GM21786 (cell line): ENCODE results near the gene SLC26A11.
A peak's percentile ranks its signal among the peaks of the same experiment; 100 is the strongest.
"Not testable (repeated sequence)": the region's sequence is repeated elsewhere in the genome, so short reads cannot be mapped to it uniquely, and the experiment has no call there.

Experiments
- ATAC-seq: cut with Tn5 transposase; IDR thresholded peaks from one replicate; pipeline ENCODE4 v1.9.1; 2021; ENCODE audit not compliant: unreplicated experiment

The SLC26A11 gene

GRCh38 chr17:80243526-80244433 is 23.6 kb downstream of the SLC26A11 start:
- ATAC-seq: no peak

DNA sequence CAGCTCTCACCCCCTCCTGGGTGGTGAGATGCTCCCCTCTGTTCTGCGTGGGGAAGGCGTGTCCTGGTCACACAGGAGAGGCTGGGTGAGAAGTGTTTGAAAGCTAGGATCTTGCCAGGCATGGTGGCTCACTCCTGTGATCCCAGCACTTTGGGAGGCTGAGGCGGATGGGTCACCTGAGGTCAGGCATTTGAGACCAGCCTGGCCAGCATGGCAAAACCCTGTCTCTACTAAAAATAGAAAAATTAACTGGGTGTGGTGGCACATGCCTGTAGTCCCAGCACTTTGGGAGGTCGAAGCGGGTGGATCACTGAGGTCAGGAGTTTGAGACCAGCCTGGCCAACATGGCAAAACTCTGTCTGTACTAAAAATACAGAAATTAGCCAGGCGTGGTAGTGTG is 24.2 kb downstream of the SLC26A11 start:
- ATAC-seq: not testable (repeated sequence)

DNA sequence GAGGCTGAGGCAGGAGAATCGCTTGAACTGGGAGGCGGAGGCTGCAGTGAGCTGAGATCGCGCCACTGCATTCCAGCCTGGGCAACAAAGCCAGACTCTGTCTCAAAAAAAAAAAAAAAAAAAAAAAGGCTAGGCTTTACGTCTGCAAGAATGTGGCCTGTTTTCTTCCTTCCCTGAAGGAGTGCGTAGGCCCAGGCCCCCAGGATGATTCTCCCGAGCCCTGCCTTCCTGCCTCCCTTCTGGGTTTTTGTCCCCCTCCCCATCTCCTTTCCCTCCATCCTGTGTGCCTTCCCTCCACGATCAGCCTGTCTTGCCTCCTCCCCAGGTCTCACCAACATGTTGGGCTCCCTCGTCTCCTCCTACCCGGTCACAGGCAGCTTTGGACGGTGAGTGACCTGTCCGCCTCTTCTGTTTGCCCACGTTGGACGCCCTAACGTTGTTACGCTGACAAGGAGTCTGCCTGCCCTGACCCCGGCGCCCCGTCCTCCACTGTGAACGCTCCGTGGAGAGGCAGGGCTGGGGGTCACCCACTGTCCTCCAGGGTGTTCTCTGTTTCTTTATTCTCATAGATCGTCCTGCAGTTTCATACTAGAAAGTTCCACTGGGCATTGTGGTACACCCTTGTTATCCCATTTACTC is 24.8 kb downstream of the SLC26A11 start:
- no peak for ATAC-seq

DNA sequence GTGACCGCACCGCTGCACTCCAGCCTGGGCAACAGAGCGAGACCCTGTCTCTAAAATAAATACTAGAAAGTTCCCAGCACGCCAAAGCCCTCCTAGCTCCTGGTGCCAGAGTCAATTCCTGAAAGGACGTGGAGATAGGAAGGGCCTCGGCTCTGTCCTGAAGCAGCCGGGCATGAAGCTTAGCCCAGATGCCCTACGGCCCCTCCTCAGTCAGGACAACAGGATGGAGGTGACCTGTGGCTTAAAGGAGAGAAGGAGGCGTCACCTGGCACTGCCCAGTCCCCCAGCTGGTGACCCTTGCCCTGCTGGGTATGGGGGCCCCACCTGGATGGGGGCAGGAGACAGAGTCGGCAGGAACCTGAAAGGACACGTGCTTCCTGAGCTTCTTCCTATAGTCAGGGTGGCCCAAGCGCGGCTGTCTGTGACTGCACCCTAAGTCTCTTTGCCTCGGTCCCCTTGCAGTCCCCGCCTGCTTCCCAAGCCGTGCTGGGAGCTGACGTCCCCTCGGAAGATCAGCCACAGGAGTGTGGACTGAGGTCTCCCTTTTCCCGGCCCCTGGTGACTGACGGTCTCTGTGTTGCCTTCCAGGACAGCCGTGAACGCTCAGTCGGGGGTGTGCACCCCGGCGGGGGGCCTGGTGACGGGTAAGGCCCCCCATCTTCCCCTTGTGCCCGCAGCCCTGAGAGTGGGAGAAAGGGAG is 25.5 kb downstream of the SLC26A11 start:
- ATAC-seq: no peak

GRCh38 chr17:80246266-80246681 is 26.0 kb downstream of the SLC26A11 start:
- no peak for ATAC-seq

- no peak for ATAC-seq
Observed at GRCh38 chr17:80246726-80247125, 26.5 kb downstream of the SLC26A11 start.

DNA sequence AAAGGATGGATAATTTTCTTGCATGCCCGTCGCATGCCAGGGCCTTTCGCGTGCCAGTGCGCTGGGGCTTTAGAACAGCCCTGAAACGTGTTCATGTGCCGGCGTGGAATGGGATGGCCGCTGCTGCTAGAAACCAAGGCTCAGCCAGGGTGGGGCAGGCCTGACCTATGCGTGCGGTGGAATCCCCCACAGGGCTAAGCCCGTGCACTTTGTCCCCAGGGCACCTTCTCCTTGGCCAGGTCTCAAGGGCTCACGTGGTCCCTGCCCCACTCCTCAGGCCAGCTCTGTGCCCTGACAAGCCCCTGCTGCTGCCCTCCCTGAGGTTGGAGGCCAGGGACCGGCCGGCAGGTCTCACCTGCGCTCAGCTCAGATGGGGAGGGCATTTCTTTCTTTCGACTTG is 27.3 kb downstream of the SLC26A11 start:
- ATAC-seq: no peak

GRCh38 chr17:80248001-80248893 is 28.0 kb downstream of the SLC26A11 start:
- ATAC-seq: no peak

DNA sequence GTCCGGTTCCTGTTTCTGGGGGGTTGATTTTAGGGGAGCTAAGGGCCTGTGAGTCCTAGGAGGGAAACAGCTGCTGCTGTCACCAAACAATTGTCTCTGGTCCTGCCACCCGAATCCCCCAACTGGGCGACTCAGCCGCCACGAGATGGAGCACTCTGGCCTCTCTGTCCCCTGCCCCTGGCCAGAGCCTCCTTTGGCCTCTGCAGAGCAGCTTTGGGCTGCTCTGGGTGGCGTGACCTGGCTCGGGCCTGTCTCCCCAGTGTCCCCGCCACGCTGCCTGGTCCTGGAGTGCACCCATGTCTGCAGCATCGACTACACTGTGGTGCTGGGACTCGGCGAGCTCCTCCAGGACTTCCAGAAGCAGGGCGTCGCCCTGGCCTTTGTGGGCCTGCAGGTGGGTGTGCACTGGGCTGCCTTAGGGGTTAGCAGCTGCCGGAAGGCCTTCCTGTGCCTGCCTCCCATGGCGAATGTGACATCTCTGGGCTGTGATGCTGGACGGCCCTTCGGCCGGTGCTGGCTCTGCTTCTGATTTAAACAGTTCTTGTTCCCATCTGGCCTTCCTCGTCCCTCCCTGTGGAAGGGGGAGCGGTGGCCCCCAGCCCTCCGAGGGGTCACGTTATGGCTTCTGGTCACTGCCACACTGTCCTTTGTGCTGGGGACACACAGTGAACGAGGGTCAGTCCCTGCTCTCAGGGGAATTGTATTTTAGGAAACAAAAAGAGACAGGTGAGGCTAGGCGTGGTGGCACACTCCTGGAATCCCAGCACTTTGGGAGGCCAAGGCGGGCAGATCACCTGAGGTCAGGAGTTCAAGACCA is 28.9 kb downstream of the SLC26A11 start:
- ATAC-seq: no peak

- ATAC-seq: no peak
Observed at GRCh38 chr17:80251966-80252365, 31.7 kb downstream of the SLC26A11 start.

- no peak for ATAC-seq
Observed at GRCh38 chr17:80252871-80253270, 32.6 kb downstream of the SLC26A11 start.

- ATAC-seq: no peak
Observed at GRCh38 chr17:80253631-80254395, 33.6 kb downstream of the SLC26A11 start.

- peak; percentile 45 for ATAC-seq
Observed at GRCh38 chr17:80254396-80255251, 34.4 kb downstream of the SLC26A11 start.

DNA sequence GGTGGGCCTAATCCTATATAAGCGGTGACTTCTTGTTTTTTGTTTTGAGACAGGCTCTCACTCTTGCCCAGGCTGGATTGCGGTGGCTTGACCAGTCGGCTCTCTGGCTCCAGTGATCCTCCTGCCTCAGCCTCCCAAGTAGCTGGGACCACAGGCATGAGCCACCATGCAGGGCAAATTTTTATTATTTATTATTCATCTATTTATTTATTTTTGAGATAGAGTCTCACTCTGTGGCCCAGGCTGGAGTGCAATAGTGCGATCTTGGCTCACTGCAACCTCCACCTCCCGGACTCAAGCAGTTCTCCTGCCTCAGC is 35.8 kb downstream of the SLC26A11 start:
- ATAC-seq: no peak

DNA sequence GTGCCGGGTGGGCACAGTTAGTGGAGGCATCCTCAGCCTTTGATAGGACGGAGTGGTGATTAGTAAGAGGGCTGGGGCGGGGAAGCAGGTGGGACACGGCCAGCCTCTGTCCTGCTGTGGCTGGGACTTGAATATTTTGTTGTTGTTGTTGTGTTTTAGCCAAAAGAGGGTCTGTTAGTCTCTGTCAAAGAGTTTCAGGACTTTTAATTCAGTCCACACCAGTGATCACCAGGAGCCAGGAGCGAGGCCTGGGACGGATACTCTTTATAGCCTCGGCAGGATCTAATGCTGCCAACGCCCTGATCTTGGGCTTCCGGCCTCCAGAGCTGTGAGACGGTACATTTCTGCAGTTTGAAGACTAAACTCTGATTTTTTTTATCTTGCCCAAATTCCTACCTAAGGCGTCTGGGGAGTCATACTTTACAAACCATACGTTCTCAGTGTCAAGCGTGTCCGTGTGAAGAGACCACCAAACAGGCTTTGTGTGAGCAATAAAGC is 37.5 kb downstream of the SLC26A11 start:
- no peak for ATAC-seq

DNA sequence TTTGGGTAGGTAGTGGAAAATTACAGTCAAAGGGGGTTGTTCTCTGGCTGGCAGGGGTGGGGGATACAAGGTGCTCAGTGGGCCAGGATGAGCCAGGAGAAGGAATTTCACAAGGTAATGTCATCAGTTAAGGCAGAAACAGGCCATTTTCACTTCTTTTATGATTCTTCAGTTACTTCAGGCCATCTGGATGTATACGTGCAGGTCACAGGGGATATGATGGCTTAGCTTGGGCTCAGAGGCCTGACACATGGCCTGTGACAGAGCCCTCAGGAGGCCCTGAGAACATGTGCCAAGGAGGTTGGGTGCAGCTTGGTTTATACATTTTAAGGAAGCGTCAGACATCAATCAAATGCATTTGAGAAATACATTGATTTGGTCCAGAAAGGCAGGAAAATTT is 38.1 kb downstream of the SLC26A11 start:
- not testable (repeated sequence) for ATAC-seq

DNA sequence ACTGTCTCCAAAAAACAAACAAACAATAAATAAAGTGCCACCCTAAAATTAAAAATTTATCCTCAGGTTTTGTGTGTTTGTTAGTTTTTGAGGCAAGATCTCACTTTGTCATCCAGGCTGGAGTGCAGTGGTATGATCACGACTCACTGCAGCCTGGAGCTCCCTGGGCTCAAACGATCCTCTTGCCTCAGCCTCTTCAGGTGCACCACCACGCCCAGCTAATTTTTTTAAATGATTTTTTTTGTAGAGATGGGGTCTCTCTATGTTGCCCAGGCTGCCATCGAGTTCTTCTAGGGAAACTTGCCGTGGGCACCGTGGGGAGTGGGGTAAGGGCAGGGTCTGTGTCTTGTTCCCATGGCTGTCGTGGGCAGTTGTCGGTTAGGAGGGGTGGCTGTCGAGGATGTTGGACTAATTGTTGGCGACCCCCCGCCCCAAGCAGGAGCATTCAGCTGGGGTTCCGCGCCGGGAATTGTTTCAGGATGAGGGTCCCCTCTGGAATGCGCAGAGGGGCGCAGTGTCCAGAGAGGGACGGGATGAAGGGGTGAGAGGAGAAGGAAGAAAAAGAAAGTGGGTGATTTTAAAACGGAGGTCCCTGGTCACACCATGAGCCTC is 39.3 kb downstream of the SLC26A11 start:
- ATAC-seq: no peak

DNA sequence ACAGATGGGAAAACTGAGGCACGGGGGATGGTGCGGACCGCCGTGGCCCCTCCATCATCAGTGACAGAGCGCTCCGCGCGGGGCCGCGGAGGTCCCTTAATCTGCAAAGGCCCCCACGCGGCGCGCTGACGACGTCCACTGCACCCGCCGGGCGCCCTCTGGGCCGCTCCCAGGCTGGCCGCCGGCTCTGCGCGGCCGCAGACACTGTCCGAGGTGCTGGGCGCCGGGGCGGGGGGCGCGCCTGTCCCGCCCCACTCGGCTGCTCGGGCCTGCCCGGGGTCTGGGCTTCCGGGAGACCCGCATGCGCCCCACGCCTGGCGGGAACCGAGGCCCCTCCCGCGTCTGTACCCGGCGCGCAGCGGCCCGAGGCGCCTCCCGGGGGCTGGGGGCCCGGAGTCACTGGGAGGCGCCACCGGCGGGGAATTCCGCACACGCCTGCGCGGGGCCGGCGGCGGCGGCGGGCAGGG is 39.9 kb downstream of the SLC26A11 start:
- no peak for ATAC-seq
